ENCODE data around the gene IGF2BP1.
"Not testable (repeated sequence)": the region's sequence is repeated elsewhere in the genome, so short reads cannot be mapped to it uniquely, and the experiment has no call there.

Gene IGF2BP1

DNA sequence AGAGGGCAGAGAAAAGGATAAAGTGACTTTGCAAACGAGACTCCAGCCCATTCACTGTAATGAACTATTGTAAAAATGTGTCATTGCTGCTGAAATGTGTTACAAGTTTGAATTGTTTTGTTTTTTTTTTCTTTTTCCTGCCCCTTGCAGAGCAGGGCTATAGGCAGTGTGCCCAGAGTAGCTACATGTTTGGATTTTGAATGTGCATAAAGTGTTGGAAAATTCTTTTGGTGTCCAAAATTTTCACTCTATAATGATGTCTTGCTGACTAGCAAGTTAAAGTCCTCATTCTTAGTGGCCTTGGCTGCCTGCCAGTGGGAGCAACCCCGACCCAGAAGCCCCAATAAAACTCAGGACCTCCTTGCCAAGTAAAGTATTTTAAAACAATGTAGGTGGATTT lies 66.5 kb downstream of the IGF2BP1 start:
- DNase-seq: no peak

DNA sequence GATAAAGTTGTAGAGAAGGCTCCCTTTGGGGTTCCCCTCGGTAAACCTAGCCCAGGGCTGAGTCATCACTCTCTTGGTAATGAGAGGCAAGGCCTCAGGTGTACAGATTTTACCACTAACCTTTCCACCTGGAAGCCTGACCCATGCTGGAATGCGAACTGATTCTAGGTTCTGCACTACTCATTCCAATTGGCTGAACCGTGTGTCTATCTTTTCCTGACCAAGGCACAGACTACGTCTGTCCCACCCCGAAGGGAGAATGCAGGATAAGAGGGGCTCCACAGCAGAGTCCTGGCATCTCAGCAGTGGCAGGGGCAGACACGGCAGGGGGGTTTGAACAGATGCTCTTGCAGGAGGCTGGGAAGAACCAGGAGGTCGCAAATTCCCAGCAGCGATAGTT lies 70.0 kb downstream of the IGF2BP1 start:
- DNase-seq: no peak

DNA sequence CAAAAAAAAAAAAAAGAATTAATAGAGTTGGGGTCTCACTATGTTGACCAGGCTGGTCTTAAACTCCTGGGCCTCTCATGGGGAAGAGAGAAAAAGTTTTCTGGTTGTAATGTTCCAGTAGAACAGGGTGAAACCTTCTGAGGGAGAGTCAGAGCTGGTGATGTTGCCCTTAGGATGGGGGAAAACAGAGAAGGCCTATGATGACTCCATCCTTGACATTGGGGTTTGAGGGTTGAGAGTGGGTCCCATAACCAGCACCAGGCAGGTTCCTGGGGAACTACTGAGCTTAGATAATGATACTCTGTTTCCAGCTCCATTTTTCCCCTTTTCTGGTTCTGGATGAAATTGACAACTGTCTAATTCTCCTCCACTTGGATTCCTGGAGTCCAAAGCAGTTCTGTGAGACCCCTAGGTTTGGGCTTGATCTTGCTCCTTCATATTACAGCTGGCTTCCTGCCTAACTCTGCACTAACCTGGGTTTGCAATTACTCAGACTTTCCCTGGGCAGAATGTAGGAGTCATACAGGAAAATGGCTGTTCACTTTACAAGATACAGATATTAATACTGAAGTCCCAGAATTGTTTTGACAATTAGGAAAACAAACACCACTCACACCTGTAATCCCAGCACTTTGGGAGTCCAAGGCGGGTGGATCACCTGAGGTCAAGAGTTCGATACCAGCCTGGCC lies 72.5 kb downstream of the IGF2BP1 start:
- no peak for DNase-seq

GRCh38 chr17:49071106-49071505 lies 73.9 kb downstream of the IGF2BP1 start:
- DNase-seq: no peak

DNA sequence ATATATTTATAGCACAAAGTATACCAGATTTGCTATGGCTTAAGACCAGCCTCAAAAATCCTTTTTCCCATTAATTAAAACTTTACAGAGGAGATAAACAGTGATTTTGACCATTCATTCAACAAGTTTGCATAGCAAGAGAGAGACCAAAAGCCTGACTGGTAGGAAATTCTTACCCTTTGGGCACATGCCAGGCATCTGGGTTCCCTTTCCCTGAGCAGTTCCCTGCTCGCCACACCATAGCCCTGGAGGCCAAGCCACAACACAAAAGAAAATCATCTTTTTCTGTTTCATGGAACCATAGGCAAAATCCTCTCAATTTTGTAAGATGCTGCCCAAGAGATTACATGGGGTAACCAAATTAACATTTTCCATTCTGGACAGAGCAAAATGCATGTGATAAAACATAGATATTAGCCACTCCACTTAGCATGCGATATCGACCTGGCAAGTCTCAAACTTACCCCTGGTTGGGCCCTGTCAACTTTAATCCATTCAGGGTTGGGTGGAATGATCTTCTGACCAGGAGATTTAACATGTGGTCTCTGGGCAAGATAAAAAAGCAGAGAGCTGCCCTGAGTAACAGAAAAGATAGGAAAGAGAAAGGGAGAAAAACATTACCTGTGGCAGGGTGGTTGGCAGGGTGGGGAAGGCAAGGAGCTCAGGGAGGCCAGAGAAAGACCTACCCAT lies 77.8 kb downstream of the IGF2BP1 start:
- DNase-seq: no peak

GRCh38 chr17:49076573-49077384 lies 79.6 kb downstream of the IGF2BP1 start:
- DNase-seq: no peak

GRCh38 chr17:49078248-49078647 lies 81.1 kb downstream of the IGF2BP1 start:
- DNase-seq: no peak

DNA sequence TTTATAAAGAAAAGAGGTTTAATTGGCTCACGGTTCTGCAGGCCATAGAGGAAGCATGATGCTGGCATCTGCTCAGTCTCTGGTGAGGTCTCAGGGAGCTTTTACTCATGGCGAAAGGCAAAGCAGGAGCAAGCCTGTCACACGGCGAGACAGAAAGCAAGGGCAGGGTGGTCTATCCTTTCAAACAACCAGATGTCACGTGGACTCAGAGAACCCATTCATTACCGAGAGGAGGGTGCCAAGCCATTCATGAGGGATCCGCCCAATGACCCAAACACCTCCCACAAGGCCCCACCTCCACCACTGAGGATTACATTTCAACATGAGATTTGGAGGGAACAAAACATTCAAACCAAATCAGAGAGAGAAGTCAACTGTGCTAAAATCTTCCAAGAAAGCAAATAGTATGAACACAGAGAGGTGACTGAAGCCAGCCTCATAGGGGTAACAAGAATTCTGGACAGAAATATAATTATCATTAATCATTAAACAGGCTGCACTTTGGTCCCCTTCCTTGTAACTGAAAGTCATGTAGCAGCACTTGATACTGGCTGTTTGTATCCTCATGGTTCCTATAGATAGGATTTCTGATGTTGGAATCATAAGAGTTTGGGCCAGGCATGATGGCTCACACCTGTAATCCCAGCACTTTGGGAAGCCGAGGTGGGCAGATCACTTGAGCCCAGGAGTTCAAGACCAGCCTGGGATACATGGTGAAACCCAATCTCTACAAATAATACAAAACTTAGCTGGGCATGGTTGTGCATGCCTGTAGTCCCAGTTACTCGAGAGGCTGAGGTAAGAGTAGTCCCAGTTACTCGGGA lies 82.9 kb downstream of the IGF2BP1 start:
- DNase-seq: no peak

- DNase-seq: no peak
Observed at GRCh38 chr17:49082231-49082630, 85.0 kb downstream of the IGF2BP1 start.

DNA sequence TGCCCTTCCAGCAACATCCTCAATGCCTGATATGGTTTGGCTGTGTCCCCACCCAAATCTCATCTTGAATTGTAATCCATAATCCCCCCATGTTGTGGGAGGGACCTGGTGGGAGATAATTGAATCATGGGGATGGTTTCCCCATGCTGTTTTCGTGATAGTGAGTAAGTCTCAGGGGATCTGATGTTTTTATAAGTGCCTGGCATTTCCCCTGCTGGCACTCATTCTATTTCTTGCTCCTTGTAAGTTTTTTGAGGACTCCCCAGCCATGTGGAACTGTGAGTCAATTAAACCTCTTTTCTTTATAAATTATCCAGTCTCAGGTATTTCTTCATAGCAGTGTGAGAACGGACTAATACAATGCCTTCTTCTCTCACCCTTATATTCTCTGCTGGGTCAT lies 87.9 kb downstream of the IGF2BP1 start:
- DNase-seq: not testable (repeated sequence)

DNA sequence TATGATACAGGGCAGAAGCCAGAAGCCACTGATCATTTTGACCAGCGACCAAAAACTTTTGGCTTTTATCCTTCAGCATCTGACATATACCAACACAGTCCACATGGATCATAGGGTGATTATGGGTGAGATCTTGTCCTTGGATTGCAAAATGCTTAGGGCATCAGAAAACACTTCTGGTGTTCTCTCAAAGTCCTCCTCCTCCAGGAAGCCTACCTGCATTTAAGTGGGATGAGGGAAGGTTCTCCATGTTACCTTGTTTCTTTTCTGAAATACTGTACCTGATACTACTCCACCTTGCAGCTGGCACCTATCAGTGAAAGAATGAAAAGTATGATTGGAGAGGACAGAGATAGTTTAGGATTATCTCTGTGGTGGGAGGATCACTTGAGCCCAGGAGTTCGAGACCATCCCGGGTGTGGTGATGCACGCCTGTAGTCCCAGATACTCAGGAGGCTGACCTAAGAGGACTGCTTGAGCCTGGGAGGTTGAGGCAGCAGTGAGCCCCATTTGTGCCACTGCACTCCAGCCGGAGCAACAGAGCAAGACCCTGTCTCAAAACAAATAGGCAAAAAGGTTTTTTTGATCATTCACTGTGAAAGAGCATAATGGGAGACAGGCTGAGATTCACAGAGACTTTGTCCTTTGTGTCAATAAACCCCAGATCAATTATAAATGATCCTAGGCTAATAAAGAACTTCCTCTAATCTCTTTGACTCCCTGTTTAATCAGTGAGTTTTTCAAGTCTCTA lies 88.6 kb downstream of the IGF2BP1 start:
- no peak for DNase-seq

DNA sequence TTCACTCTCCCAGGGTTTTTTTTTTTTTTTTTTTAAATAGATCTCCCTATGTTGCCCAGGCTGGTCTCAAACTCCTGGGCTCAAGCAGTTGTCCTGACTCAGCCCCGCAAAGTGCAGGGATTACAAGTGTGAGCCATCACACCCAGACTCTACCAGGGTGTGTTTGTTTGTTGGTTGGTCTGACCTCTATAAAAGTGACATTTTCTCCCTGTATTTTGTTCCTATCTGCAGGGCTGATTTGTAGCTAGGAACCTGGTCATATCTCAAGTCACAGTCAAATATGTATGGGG lies 89.1 kb downstream of the IGF2BP1 start:
- no peak for DNase-seq

DNA sequence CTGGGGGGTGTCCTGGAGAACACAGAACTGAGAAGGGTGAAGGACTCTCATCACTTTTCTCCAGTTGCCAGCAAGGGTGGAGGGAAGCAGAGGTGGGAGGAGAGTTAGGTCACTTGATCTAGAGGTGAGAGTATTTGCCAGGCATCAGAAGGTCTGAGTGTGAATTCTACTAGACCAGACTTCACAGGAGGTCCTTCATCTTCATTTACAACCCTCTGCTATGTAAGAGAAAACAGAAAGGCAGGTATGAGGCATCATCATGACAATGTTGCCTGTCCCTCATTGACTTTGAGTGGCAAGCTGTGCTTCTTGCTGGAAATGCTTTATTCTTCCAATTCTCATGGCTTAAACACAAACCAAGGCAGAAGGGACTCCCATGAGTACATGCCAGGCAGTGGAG lies 89.5 kb downstream of the IGF2BP1 start:
- no peak for DNase-seq

- DNase-seq: no peak
Observed at GRCh38 chr17:49089094-49089493, 91.9 kb downstream of the IGF2BP1 start.

DNA sequence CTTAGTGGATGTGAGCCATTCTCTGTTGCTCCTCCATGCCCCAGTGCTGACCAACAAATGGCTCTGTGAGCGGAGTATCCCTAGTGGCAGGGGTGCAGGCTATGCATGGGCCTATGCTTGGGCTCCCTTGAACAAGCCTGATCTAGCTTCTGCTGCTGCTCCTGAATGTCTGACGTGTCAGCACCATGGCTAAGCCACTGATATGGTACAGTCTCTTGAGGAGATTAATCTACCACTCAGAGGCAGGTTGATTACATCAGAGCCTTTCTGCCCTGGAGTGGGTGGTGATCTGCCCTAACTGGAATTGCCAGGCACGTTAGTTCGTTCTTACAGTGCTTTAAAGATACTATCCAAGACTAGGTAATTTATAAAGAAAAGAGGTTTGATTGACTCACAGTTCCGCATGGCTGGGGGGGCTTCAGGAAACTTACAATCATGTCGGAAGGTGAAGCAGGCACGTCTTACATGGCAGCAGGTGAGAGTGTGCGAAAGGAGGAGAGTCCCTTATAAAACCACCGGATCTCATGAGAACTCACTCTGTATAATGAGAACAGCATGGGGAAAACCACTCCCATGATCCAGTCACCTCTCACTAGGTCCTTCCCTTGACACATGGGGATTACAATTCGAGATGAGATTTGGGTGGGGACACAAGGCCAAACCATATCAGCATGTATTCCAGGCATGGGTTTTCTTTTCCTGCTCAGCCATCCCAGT lies 93.9 kb downstream of the IGF2BP1 start:
- no peak for DNase-seq

GRCh38 chr17:49093131-49093530 lies 95.9 kb downstream of the IGF2BP1 start:
- DNase-seq: no peak

- DNase-seq: no peak
Observed at GRCh38 chr17:49100601-49101000, 103.4 kb downstream of the IGF2BP1 start.

- DNase-seq: peak; percentile 93
Observed at GRCh38 chr17:49101054-49101534, 103.9 kb downstream of the IGF2BP1 start.

DNA sequence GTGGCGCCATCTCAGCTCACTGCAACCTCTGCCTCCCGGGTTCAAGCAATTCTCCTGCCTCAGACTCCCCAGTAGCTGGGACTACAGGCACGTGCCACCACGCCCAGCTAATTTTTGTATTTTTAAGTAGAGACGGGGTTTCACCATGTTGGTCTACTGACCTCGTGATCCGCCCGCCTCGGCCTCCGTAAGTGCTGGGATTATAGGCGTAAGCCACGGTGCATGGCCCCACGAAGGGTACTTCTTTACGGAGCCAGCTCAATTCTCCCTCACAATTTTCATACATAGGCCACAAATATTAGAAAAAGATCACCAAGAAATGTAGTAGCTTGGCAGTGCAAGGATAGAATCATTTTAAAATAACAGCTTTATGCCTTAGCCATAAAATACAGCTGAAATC lies 106.2 kb downstream of the IGF2BP1 start:
- not testable (repeated sequence) for DNase-seq

GRCh38 chr17:49104511-49105074 lies 107.4 kb downstream of the IGF2BP1 start:
- no peak for DNase-seq
